ENCODE data around the gene GPRC5B.

GRCh38 chr16:19837984-19838707 lies 46.5 kb downstream of the GPRC5B start:
- TF ChIP-seq, protein P1, sequence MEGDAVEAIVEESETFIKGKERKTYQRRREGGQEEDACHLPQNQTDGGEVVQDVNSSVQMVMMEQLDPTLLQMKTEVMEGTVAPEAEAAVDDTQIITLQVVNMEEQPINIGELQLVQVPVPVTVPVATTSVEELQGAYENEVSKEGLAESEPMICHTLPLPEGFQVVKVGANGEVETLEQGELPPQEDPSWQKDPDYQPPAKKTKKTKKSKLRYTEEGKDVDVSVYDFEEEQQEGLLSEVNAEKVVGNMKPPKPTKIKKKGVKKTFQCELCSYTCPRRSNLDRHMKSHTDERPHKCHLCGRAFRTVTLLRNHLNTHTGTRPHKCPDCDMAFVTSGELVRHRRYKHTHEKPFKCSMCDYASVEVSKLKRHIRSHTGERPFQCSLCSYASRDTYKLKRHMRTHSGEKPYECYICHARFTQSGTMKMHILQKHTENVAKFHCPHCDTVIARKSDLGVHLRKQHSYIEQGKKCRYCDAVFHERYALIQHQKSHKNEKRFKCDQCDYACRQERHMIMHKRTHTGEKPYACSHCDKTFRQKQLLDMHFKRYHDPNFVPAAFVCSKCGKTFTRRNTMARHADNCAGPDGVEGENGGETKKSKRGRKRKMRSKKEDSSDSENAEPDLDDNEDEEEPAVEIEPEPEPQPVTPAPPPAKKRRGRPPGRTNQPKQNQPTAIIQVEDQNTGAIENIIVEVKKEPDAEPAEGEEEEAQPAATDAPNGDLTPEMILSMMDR (conservative IDR thresholded peaks at IDR 0.05; ENCODE audit: low read depth, low read length) = no peak
- TF ChIP-seq EZH2 (IDR thresholded peaks at IDR 0.05; ENCODE audit: borderline replicate concordance, low read depth, low read length, poor library complexity, severe bottlenecking) = no peak
